Small intestine (tissue), 7 donors: ENCODE measurements around the gene LAMB3. TPM values are rescaled to one million over a fixed set of nuclear protein-coding genes. Genes with fewer than 3 reads are reported as not detected.

ENCODE experiments used
- DNase-seq, 2 donors: peaks; one replicate each; pipeline versions ENCODE4 v3.0.0 to v3.0.0-alpha.2; 2013
- FAIRE-seq: peaks from 2 replicates; lab custom pipeline; 2012; peaks lifted over from hg19 to GRCh38; lab: Jason Lieb, UNC
- H3K27ac ChIP-seq, 3 donors: one replicate each; pipeline ENCODE4 v1.5.1; 2013; ENCODE audit warnings: low read length in 2 of 3, mild to moderate bottlenecking in 2 of 3, control low read depth in 1 of 3, inconsistent platforms in 1 of 3, low read depth in 1 of 3, moderate library complexity in 1 of 3
- H3K27me3 ChIP-seq, 3 donors: one replicate each; pipeline ENCODE4 v1.6.1; 2013; ENCODE audit warnings: low read length in 3 of 3, inconsistent platforms in 1 of 3; ENCODE audit not compliant: control insufficient read depth in 3 of 3, insufficient read depth in 3 of 3
- H3K36me3 ChIP-seq, 3 donors: one replicate each; pipeline ENCODE4 v1.6.1; 2013; ENCODE audit warnings: low read length in 3 of 3, inconsistent platforms in 1 of 3, low read depth in 1 of 3, mild to moderate bottlenecking in 1 of 3, moderate library complexity in 1 of 3; ENCODE audit not compliant: control insufficient read depth in 3 of 3, insufficient read depth in 2 of 3
- H3K4me1 ChIP-seq, 3 donors: one replicate each; pipeline ENCODE4 v1.6.1; 2013; ENCODE audit warnings: low read length in 2 of 3, inconsistent platforms in 1 of 3, low read depth in 1 of 3, mild to moderate bottlenecking in 1 of 3, moderate library complexity in 1 of 3; ENCODE audit not compliant: control insufficient read depth in 3 of 3, insufficient read depth in 2 of 3
- H3K4me3 ChIP-seq, 3 donors: one replicate each; pipeline ENCODE4 v1.5.1; 2013; ENCODE audit warnings: low read length in 3 of 3, control low read depth in 1 of 3, inconsistent platforms in 1 of 3, low read depth in 1 of 3, mild to moderate bottlenecking in 1 of 3, moderate library complexity in 1 of 3
- H3K9me3 ChIP-seq, 2 donors: one replicate each; pipeline ENCODE4 v1.6.1; 2013; ENCODE audit warnings: low read depth in 1 of 2, low read length in 1 of 2; ENCODE audit not compliant: control insufficient read depth in 2 of 2, insufficient read depth in 1 of 2
- WGBS, 3 donors: extraction: QIAGEN DNeasy Blood & Tissue Kit; methylation state at CpG; one replicate each; pipeline ENCODE4 v1.1.7; 2013; 5-methylcytosine and 5-hydroxymethylcytosine counted together
- polyA plus RNA-seq, 4 donors: library from polyadenylated mRNA; stranded (reverse) in 3 of 4; unstranded in 1 of 4; fragments of 200-250 nt in 3 of 4; fragments of 120-200 nt in 1 of 4; gene quantifications; one replicate each; pipeline versions ENCODE4 v1.2.1 to v1.2.3, GENCODE V29; 2013
- donor health status: healthy with polysubstance abuse.
- donor health status: control.
- donor health status: control.
- donor health status: Bipolar disorder and iron deficiency.
- donor health status: healthy.

The LAMB3 gene
- polyA plus RNA-seq, 4 donors, result 33.8 to 218 (median 49.6) TPM

GRCh38 chr1:209587789-209588188 lies 64.4 kb downstream of the LAMB3 start:
- FAIRE-seq, result no peak
- Histone ChIP-seq H3K27me3 (peaks cover 0 to 35% (median 6%) of the 10 kb centered on the region in 3 donors), H3K36me3 (no peaks in the 10 kb centered on the region), H3K4me1 (peaks cover 0 to 9% (median 0%) of the 10 kb centered on the region in 3 donors), H3K9me3 (no peaks in the 10 kb centered on the region), H3K4me3 (no peak overlapping the region), H3K27ac (no peak overlapping the region)
- 90 to 92% (median 90%) methylated on average over 3 of the region's 3 CpGs for WGBS, 3 donors
- no peak for DNase-seq

- DNase-seq (no peak), FAIRE-seq (no peak)
- peaks cover 0 to 41% (median 7%) of the 10 kb centered on the region in 3 donors for H3K27me3 ChIP-seq
- 30 to 59% (median 54%) methylated on average over 4 of the region's 4 CpGs for WGBS, 3 donors
- peaks cover 0 to 9% (median 0%) of the 10 kb centered on the region in 3 donors for H3K4me1 ChIP-seq
- no peaks in the 10 kb centered on the region for H3K36me3 ChIP-seq
- no peak overlapping the region for H3K27ac ChIP-seq
- H3K9me3 ChIP-seq, result no peaks in the 10 kb centered on the region
- H3K4me3 ChIP-seq, result no peak overlapping the region
Measured at GRCh38 chr1:209586221-209586740, 65.9 kb downstream of the LAMB3 start.

GRCh38 chr1:209585672-209586071 lies 66.6 kb downstream of the LAMB3 start:
- Histone ChIP-seq H3K9me3 (no peaks in the 10 kb centered on the region), H3K4me1 (peaks cover 0 to 9% (median 0%) of the 10 kb centered on the region in 3 donors), H3K27ac (no peak overlapping the region), H3K27me3 (peaks cover 0 to 44% (median 7%) of the 10 kb centered on the region in 3 donors), H3K36me3 (no peaks in the 10 kb centered on the region), H3K4me3 (no peak overlapping the region)
- DNase-seq (peak; percentile 46 to 69), FAIRE-seq (no peak)
- WGBS, 3 donors, result 2 to 6% (median 2%) methylated on average over 23 of the region's 23 CpGs

GRCh38 chr1:209585197-209585596 lies 67.0 kb downstream of the LAMB3 start:
- H3K27me3 ChIP-seq, result peaks cover 0 to 44% (median 7%) of the 10 kb centered on the region in 3 donors
- DNase-seq, result peak in 1 of 2 donors; percentile 6
- H3K27ac ChIP-seq, result no peak overlapping the region
- H3K4me3 ChIP-seq, result no peak overlapping the region
- H3K9me3 ChIP-seq, result no peaks in the 10 kb centered on the region
- FAIRE-seq, result no peak
- no peaks in the 10 kb centered on the region for H3K36me3 ChIP-seq
- WGBS, 3 donors, result 17 to 38% (median 29%) methylated on average over 5 of the region's 5 CpGs
- peaks cover 0 to 9% (median 0%) of the 10 kb centered on the region in 3 donors for H3K4me1 ChIP-seq

- H3K4me3 ChIP-seq, result peak overlapping the region in 1 of 3 donors; percentile 2
- H3K36me3 ChIP-seq, result no peaks in the 10 kb centered on the region
- DNase-seq, result no peak
- H3K27me3 ChIP-seq, result peaks cover 0 to 44% (median 7%) of the 10 kb centered on the region in 3 donors
- 31 to 40% (median 38%) methylated on average over 13 of the region's 13 CpGs for WGBS, 3 donors
- peaks cover 0 to 9% (median 0%) of the 10 kb centered on the region in 3 donors for H3K4me1 ChIP-seq
- H3K27ac ChIP-seq, result no peak overlapping the region
- FAIRE-seq, result no peak
- H3K9me3 ChIP-seq, result no peaks in the 10 kb centered on the region
Measured at GRCh38 chr1:209584231-209584672, 68.0 kb downstream of the LAMB3 start.

- H3K36me3 ChIP-seq, result no peaks in the 10 kb centered on the region
- no peaks in the 10 kb centered on the region for H3K9me3 ChIP-seq
- peak; percentile 15 to 29 for DNase-seq
- 17 to 22% (median 22%) methylated on average over 6 of the region's 6 CpGs for WGBS, 3 donors
- H3K4me1 ChIP-seq, result peaks cover 0 to 9% (median 0%) of the 10 kb centered on the region in 3 donors
- peaks cover 0 to 44% (median 7%) of the 10 kb centered on the region in 3 donors for H3K27me3 ChIP-seq
- H3K4me3 ChIP-seq, result peak within 1 kb of the TSS in 1 of 3 donors; percentile 2
- no peak for FAIRE-seq
- peak within 1 kb of the TSS in 1 of 3 donors; percentile 6 for H3K27ac ChIP-seq
Measured at GRCh38 chr1:209583408-209583807, 68.8 kb downstream of the LAMB3 start, which contains the start of gene CAMK1G. Gene CAMK1G (plus strand): TSS chr1:209583714. CDS start chr1:209594984, 11,270 bp downstream.

- WGBS, 3 donors, result 55 to 89% (median 88%) methylated on average over 2 of the region's 2 CpGs
- peaks cover 0 to 41% (median 7%) of the 10 kb centered on the region in 3 donors for H3K27me3 ChIP-seq
- no peak overlapping the region for H3K27ac ChIP-seq
- H3K4me3 ChIP-seq, result no peak overlapping the region
- DNase-seq (no peak), FAIRE-seq (no peak)
- peaks cover 0 to 3% (median 0%) of the 10 kb centered on the region in 3 donors for H3K4me1 ChIP-seq
- H3K9me3 ChIP-seq, result no peaks in the 10 kb centered on the region
- H3K36me3 ChIP-seq, result no peaks in the 10 kb centered on the region
Measured at GRCh38 chr1:209580577-209580976, 71.6 kb downstream of the LAMB3 start.

- no peak overlapping the region for H3K27ac ChIP-seq
- H3K4me3 ChIP-seq, result no peak overlapping the region
- no peaks in the 10 kb centered on the region for H3K4me1 ChIP-seq
- no peaks in the 10 kb centered on the region for H3K36me3 ChIP-seq
- FAIRE-seq, result no peak
- 88 to 95% (median 92%) methylated on average over 3 of the region's 3 CpGs for WGBS, 3 donors
- no peak for DNase-seq
- H3K9me3 ChIP-seq, result no peaks in the 10 kb centered on the region
- H3K27me3 ChIP-seq, result peaks cover 0 to 21% (median 0%) of the 10 kb centered on the region in 3 donors
Measured at GRCh38 chr1:209577346-209577745, 74.9 kb downstream of the LAMB3 start.
